RCC 7860 (cell line): ENCODE data around the gene MAT2A.
"Not testable (repeated sequence)": the region's sequence is repeated elsewhere in the genome, so short reads cannot be mapped to it uniquely, and the experiment has no call there.

ENCODE experiments used
- DNase-seq: peaks from one replicate; pipeline ENCODE4 v3.0.0-alpha.2; 2015; ENCODE audit warnings: low spot score
- FAIRE-seq: peaks from 2 replicates; lab custom pipeline; 2012; peaks lifted over from hg19 to GRCh38; lab: Jason Lieb, UNC

The MAT2A gene

GRCh38 chr2:85523903-85524335 is 15.0 kb upstream of the MAT2A start:
- FAIRE-seq (no peak), DNase-seq (no peak)

GRCh38 chr2:85524336-85524908 is 14.5 kb upstream of the MAT2A start:
- DNase-seq = no peak
- FAIRE-seq = no peak

GRCh38 chr2:85525029-85525428 is 13.9 kb upstream of the MAT2A start:
- no peak for FAIRE-seq

GRCh38 chr2:85525567-85525966 is 13.4 kb upstream of the MAT2A start:
- FAIRE-seq (no peak), DNase-seq (no peak)

More at GRCh38 chr2:85525029-85525428, 13.9 kb upstream of the MAT2A start:
- no peak for DNase-seq

- FAIRE-seq (no peak), DNase-seq (no peak)
These were observed 11.2 kb upstream of the MAT2A start for GRCh38 chr2:85527787-85528186.

- DNase-seq = no peak
- no peak for FAIRE-seq
These were observed 10.6 kb upstream of the MAT2A start for GRCh38 chr2:85528355-85528754.

GRCh38 chr2:85529809-85530208 is 9.2 kb upstream of the MAT2A start:
- FAIRE-seq (no peak), DNase-seq (no peak)

- no peak for DNase-seq
- no peak for FAIRE-seq
These were observed 7.4 kb upstream of the MAT2A start for GRCh38 chr2:85531589-85531988.

GRCh38 chr2:85534099-85534498 is 4.9 kb upstream of the MAT2A start:
- DNase-seq (no peak), FAIRE-seq (no peak)

- DNase-seq = no peak
These were observed 4.1 kb upstream of the MAT2A start for GRCh38 chr2:85534881-85535280.

GRCh38 chr2:85536479-85536878 is 2.5 kb upstream of the MAT2A start:
- FAIRE-seq (no peak), DNase-seq (peak; percentile 38)

More at GRCh38 chr2:85534881-85535280, 4.1 kb upstream of the MAT2A start:
- no peak for FAIRE-seq

- DNase-seq (peak; percentile 27), FAIRE-seq (no peak)
These were observed 1.1 kb upstream of the MAT2A start for GRCh38 chr2:85537600-85538506.

- FAIRE-seq (no peak), DNase-seq (peak; percentile 49)
These were observed 579 bp downstream of the MAT2A start for GRCh38 chr2:85539361-85540132.

GRCh38 chr2:85540133-85540648 is 1.2 kb downstream of the MAT2A start:
- DNase-seq = no peak
- FAIRE-seq = no peak

- FAIRE-seq = no peak
- DNase-seq = no peak
These were observed 2.3 kb downstream of the MAT2A start for GRCh38 chr2:85541262-85541661.

GRCh38 chr2:85541753-85542457 is 2.9 kb downstream of the MAT2A start:
- no peak for DNase-seq
- no peak for FAIRE-seq

- FAIRE-seq (no peak), DNase-seq (no peak)
These were observed 3.8 kb downstream of the MAT2A start for GRCh38 chr2:85542777-85543176.

GRCh38 chr2:85544254-85544691 is 5.3 kb downstream of the MAT2A start:
- DNase-seq, FAIRE-seq: not testable (repeated sequence)

- not testable (repeated sequence) for DNase-seq, FAIRE-seq
These were observed 6.2 kb downstream of the MAT2A start for GRCh38 chr2:85544915-85545779.
